ENCODE data around the gene CDT1. TPM values are rescaled to one million over a fixed set of nuclear protein-coding genes. Genes with fewer than 3 reads are reported as not detected.

Gene CDT1
- total RNA-seq, 1 donor from 2014 or later = 5.1 TPM

GRCh38 chr16:88855176-88855575, 51.6 kb downstream of the CDT1 start:
- no peak for DNase-seq (ENCODE audit: low read depth in 2 of 2)

- no peak for DNase-seq (ENCODE audit: low read depth in 2 of 2)
Observed at GRCh38 chr16:88855736-88856121, 52.1 kb downstream of the CDT1 start.

DNA sequence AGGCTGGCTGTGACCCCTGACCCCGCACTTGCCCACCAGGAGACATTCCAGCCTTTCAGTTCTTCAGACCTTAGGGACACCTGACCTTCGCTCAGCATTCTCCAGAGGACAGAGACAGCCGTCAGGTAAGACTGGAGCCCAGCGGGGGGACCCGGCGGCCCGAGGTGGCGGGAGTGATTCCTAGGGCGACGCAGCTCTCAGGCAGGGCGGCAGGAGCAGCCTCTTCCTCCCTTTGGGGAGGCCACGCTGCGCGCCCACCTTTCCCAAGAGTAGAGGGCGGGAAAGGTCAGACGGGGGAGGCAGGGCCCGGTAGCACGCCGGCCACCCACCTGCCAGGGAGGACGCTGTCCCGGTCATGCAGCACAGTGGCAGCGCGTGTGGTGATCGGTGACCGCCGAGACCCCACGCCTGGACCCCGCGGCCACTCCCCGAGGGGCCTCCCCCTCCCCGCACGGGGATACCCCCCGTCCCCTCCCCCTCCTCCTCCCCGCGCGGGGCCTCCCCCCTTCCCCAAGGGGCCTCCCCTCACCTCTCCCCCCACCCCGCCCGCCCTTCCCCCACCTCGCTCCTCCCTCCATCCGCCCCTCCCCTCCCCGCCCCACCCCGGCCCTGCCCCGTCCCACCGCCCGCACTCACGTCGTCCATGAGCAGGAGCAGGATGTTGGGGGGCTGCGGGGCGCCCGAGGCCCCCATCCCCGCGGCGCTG, 52.7 kb downstream of the CDT1 start:
- no peak for DNase-seq (ENCODE audit: low read depth in 2 of 2)

DNA sequence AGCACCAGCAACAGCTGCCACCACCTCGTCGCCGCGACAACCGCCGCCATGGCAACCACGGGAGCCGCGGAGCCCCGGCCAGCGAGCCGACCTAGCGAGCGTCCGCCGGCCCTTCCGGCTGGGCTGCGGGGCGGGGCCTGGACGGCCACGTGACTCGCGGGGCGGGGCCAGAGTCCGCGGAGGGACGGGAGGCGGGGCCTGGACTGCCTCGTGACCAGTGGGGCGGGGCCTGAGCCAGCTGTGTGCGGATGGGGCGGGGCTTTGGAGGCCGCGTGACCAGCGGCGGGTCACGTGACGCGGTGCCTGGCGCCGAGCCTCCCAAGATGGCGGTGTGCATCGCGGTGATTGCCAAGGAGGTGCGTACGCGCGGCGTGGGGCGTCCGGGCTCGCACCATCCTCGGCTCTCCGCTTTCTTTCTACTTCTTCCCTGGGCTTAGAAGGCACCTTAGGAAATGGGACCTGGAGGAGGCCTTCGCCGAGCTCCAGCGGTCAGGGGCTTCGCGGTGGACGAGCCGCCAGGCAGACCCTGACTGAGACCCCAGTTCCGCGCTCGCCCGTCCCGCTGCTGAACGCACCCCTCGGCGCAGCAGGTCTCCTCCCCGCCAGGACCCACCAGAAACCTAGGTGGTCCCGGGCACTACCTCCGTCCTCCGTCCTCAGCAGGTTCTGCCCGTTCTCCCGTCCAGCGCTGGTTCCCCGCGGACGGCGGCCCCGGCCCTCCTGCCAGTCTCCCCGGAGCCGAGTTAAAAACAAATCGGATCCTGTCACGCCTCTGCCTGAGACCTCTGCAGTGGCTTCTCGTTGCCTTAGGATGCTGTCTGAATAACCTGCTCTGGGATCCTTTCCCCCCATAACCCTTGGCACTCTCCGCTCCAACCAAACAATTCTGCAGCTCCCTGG, 53.5 kb downstream of the CDT1 start, which contains the start of the genes GALNS and TRAPPC2L:
GALNS (minus strand) TSS at position 120 of the 900 bp plus-strand sequence; CDS start at position 50, 70 bp downstream.
TRAPPC2L (plus strand) TSS at position 300 of the 900 bp plus-strand sequence; CDS start at position 324, 24 bp downstream.
- DNase-seq (ENCODE audit: low read depth in 2 of 2) = peak; percentile 84 to 97

DNA sequence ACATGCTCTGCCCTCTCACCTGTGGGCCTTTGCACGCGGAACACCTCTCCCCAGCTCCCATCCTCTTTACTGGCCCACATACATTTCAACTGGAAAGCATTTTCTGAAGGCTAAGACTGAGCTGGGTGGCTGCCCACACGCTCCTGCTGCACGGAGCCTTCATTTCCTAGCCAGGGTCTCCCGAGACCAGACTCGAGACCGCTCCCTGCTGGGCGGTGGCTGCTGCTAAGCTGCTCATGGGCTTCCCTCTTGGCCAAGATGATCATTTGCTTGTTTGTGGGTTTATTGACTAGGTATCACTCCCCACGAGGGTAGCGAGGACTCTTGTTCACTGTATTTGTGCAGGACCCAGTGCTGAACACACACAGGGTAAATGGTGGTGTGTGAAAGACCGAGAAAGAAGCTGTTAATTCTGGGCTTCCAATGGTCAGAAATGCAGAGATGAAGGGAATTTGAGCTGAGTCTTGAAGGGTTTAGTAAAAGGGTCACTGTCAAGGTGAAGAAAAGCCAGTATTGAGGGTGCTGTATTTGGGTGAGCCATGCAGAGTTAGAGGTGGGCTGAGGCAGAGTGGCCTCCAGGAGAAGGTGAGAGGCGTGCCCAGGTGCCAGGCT, 54.2 kb downstream of the CDT1 start:
- DNase-seq (ENCODE audit: low read depth in 2 of 2) = peak; percentile 21 to 79

Other genes starting within 250 kb of the CDT1 start
- 7.4 and 9.1 TPM in 2 replicates for gene ZC3H18, start 233.4 kb upstream of the CDT1 start, total RNA-seq
- not detected in 2 replicates for gene IL17C, start 165.2 kb upstream of the CDT1 start, total RNA-seq
- 336 and 456 TPM in 2 replicates for gene CYBA, start 152.7 kb upstream of the CDT1 start, total RNA-seq
- 47.5 and 59.7 TPM in 2 replicates for gene MVD, start 140.7 kb upstream of the CDT1 start, total RNA-seq
- 0.13 and 0.25 TPM in 2 replicates for gene SNAI3, start 117.3 kb upstream of the CDT1 start, total RNA-seq
- gene RNF166, start 97.4 kb upstream of the CDT1 start, total RNA-seq = 9.1 and 13.0 TPM in 2 replicates
- 10.8 and 12.8 TPM in 2 replicates for gene CTU2, start 97.3 kb upstream of the CDT1 start, total RNA-seq
- 238 and 422 TPM in 2 replicates for gene PIEZO1, start 18.6 kb upstream of the CDT1 start, total RNA-seq
- 105 and 128 TPM in 2 replicates for gene APRT, start 8.1 kb downstream of the CDT1 start, total RNA-seq
- 7.2 and 15.7 TPM in 2 replicates for gene GALNS, start 53.2 kb downstream of the CDT1 start, total RNA-seq
- gene TRAPPC2L, start 53.3 kb downstream of the CDT1 start, total RNA-seq = 48.1 and 51.5 TPM in 2 replicates
- not detected in 2 replicates for gene PABPN1L, start 62.9 kb downstream of the CDT1 start, total RNA-seq
- under 0.01 TPM in 1 of 2 replicates, not detected in the other for gene CBFA2T3, start 173.4 kb downstream of the CDT1 start, total RNA-seq